Measurements from ENCODE around the gene RHOD. TPM values are rescaled to one million over a fixed set of nuclear protein-coding genes. Genes with fewer than 3 reads are reported as not detected.

Gene RHOD
- total RNA-seq, 1 experiment from 2014 or later, result 33.5 TPM

- intact Hi-C loops (cut with micrococcal nuclease; ENCODE audit: unreplicated experiment), result loop anchor here (10.0 kb wide), 1 partner anchor 216 kb away; no protein-coding TSS in a partner anchor
- POLR2A ChIA-PET, result no interaction called here
- ATAC-seq, result no peak
- Histone ChIP-seq H3K4me1 (ENCODE audit: control insufficient read depth, insufficient read depth, low read length) (no peaks in the 10 kb centered on the region), H3K27ac (ENCODE audit: low read length) (no peak overlapping the region), H3K27me3 (ENCODE audit: control insufficient read depth, insufficient read depth, low read length) (no peaks in the 10 kb centered on the region), H3K36me3 (ENCODE audit: control insufficient read depth, insufficient read depth, low read length) (no peaks in the 10 kb centered on the region), H3K4me3 (ENCODE audit: low read depth in 2 of 2, low read length in 2 of 2) (no peak overlapping the region), H3K9me3 (ENCODE audit: control insufficient read depth, insufficient read depth, low read depth, low read length) (no peaks in the 10 kb centered on the region)
- BruUV-seq (replicated peaks), result no TSS peak
- DNase-seq (ENCODE audit: low read depth, low spot score), result no peak
- in situ Hi-C loops (cut with HindIII; ENCODE audit: low pct_unique_long_range_greater_than_20kb, low sequenced_read_pairs), result no loop called here
- TF ChIP-seq SIN3A (IDR thresholded peaks at IDR 0.05; ENCODE audit: borderline replicate concordance, insufficient read depth, low read depth, low read length), result no peak
- TF ChIP-seq, protein P1, sequence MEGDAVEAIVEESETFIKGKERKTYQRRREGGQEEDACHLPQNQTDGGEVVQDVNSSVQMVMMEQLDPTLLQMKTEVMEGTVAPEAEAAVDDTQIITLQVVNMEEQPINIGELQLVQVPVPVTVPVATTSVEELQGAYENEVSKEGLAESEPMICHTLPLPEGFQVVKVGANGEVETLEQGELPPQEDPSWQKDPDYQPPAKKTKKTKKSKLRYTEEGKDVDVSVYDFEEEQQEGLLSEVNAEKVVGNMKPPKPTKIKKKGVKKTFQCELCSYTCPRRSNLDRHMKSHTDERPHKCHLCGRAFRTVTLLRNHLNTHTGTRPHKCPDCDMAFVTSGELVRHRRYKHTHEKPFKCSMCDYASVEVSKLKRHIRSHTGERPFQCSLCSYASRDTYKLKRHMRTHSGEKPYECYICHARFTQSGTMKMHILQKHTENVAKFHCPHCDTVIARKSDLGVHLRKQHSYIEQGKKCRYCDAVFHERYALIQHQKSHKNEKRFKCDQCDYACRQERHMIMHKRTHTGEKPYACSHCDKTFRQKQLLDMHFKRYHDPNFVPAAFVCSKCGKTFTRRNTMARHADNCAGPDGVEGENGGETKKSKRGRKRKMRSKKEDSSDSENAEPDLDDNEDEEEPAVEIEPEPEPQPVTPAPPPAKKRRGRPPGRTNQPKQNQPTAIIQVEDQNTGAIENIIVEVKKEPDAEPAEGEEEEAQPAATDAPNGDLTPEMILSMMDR (IDR thresholded peaks at IDR 0.05), result no peak
- TF ChIP-seq, protein P2, sequence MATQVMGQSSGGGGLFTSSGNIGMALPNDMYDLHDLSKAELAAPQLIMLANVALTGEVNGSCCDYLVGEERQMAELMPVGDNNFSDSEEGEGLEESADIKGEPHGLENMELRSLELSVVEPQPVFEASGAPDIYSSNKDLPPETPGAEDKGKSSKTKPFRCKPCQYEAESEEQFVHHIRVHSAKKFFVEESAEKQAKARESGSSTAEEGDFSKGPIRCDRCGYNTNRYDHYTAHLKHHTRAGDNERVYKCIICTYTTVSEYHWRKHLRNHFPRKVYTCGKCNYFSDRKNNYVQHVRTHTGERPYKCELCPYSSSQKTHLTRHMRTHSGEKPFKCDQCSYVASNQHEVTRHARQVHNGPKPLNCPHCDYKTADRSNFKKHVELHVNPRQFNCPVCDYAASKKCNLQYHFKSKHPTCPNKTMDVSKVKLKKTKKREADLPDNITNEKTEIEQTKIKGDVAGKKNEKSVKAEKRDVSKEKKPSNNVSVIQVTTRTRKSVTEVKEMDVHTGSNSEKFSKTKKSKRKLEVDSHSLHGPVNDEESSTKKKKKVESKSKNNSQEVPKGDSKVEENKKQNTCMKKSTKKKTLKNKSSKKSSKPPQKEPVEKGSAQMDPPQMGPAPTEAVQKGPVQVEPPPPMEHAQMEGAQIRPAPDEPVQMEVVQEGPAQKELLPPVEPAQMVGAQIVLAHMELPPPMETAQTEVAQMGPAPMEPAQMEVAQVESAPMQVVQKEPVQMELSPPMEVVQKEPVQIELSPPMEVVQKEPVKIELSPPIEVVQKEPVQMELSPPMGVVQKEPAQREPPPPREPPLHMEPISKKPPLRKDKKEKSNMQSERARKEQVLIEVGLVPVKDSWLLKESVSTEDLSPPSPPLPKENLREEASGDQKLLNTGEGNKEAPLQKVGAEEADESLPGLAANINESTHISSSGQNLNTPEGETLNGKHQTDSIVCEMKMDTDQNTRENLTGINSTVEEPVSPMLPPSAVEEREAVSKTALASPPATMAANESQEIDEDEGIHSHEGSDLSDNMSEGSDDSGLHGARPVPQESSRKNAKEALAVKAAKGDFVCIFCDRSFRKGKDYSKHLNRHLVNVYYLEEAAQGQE (IDR thresholded peaks at IDR 0.05; ENCODE audit: insufficient read depth in 1 of 2, low read depth in 2 of 2, low read length in 1 of 2), result no peak
- TF ChIP-seq POLR2AphosphoS5 (IDR thresholded peaks at IDR 0.05; ENCODE audit: low read depth, low read length), result no peak
- TF ChIP-seq TCF7L2 (IDR thresholded peaks at IDR 0.05; ENCODE audit: low read depth, low read length), result no peak
- CTCF ChIA-PET, result no interaction called here
These were observed 42.3 kb downstream of the RHOD start for GRCh38 chr11:67098799-67099429.

GRCh38 chr11:67099831-67100324, 43.2 kb downstream of the RHOD start:
- Histone ChIP-seq H3K9me3 (ENCODE audit: control insufficient read depth, insufficient read depth, low read depth, low read length) (no peaks in the 10 kb centered on the region), H3K4me3 (ENCODE audit: low read depth in 2 of 2, low read length in 2 of 2) (no peak overlapping the region), H3K27me3 (ENCODE audit: control insufficient read depth, insufficient read depth, low read length) (no peaks in the 10 kb centered on the region), H3K27ac (ENCODE audit: low read length) (no peak overlapping the region), H3K4me1 (ENCODE audit: control insufficient read depth, insufficient read depth, low read length) (no peaks in the 10 kb centered on the region), H3K36me3 (ENCODE audit: control insufficient read depth, insufficient read depth, low read length) (no peaks in the 10 kb centered on the region)
- no peak for ATAC-seq
- POLR2A ChIA-PET, result interaction anchor here (0.6 kb wide), 1 partner anchor 88 kb away, joined by 5 read pairs; no protein-coding TSS in a partner anchor
- CTCF ChIA-PET, result no interaction called here
- in situ Hi-C loops (cut with HindIII; ENCODE audit: low pct_unique_long_range_greater_than_20kb, low sequenced_read_pairs), result no loop called here
- no peak for DNase-seq (ENCODE audit: low read depth, low spot score)
- no TSS peak for BruUV-seq (replicated peaks)
- no peak for TF ChIP-seq TCF7L2 (IDR thresholded peaks at IDR 0.05; ENCODE audit: low read depth, low read length)
- TF ChIP-seq, protein P1 (IDR thresholded peaks at IDR 0.05), result no peak
- intact Hi-C loops (cut with micrococcal nuclease; ENCODE audit: unreplicated experiment), result loop anchor here (10.0 kb wide), 1 partner anchor 215 kb away; no protein-coding TSS in a partner anchor
